GM19397 (cell line): ENCODE data around the gene FAM110A.
"Not testable (repeated sequence)": the region's sequence is repeated elsewhere in the genome, so short reads cannot be mapped to it uniquely, and the experiment has no call there.

Experiments
- ATAC-seq: cut with Tn5 transposase; IDR thresholded peaks from one replicate; pipeline ENCODE4 v1.9.1; 2021; ENCODE audit warnings: mild to moderate bottlenecking, moderate library complexity; ENCODE audit not compliant: unreplicated experiment

The FAM110A gene

GRCh38 chr20:833450-834150 is at the start of gene FAM110A:
TSS of gene FAM110A (plus strand) at chr20:833715. CDS start at chr20:844805, 11,090 bp downstream.
- peak; percentile 98 for ATAC-seq

DNA sequence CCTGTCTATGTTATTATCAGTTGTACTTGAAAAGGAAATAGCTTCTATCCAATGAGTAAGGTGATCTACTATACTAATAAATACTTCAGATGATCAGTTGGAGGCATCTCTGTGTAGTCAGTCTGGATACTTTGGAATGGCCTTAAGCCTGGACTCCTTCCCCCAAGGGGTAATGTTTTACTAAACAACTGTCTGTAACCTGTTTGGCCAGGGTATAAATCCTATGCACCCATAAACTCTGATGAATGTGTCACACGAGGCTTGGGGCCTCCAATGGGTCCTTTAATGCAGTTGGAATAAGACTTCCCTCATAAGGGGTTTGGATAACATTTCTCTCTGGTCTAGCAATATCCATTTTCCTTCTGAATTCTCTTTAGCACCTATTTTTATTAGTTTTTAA is 45.7 kb upstream of the FAM110A start:
- ATAC-seq, result no peak

- ATAC-seq, result no peak
These were observed 42.5 kb upstream of the FAM110A start for GRCh38 chr20:791056-791455.

DNA sequence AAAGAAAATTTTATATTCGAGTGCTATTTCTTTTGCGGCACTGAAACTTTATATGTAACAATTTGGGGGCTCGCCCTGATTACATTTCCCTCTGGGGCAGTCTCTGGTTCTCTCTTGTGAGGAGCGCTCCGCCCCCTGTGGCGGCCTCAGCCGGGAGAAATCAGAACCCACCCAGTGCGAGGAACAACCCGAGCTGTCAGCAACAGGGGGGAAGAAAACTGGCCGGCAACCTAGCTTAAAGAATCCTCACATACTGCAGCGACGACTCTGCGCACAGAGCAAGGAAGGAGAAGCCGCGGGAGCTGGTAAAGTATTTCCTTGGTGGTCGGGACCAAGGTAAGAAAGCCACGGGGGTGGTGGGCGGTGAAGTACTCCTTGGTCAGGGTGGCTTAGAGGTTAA is 41.3 kb upstream of the FAM110A start:
- no peak for ATAC-seq

DNA sequence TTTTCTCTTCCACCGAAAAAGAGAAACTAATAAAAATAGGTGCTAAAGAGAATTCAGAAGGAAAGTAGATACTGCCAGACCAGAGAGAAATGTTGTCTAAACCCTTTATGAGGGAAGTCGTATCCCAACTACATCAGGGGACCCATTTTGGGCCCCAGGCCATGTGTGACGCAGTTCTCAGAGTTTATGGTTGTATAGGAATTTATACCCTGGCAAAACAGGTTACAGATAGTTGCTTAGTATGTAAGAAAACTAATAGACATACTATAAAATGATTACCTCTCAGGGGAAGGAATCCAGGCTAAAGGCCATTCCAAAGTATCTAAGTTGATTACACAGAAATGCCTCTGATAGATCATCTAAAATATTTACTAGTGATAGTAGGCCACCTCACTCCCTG is 36.6 kb upstream of the FAM110A start:
- no peak for ATAC-seq

DNA sequence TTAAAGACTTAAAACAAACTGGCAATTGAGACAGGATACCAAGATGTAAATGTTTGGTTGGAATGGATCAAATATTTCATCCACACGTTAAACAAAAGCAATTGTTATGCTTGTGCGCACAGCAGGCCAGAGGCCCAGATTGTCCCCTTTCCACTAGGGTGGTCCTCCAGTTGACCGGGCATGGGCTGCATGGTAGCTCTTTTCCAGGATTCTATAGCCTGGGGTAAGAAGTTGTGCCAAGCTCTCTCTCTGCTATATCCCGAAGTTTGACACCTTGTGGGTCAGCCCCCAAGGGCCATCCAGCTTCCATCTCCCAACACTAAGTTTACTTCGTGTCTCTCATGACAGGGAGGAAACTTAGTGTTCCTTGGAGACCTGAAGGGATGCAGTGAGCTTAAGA is 34.8 kb upstream of the FAM110A start:
- not testable (repeated sequence) for ATAC-seq

DNA sequence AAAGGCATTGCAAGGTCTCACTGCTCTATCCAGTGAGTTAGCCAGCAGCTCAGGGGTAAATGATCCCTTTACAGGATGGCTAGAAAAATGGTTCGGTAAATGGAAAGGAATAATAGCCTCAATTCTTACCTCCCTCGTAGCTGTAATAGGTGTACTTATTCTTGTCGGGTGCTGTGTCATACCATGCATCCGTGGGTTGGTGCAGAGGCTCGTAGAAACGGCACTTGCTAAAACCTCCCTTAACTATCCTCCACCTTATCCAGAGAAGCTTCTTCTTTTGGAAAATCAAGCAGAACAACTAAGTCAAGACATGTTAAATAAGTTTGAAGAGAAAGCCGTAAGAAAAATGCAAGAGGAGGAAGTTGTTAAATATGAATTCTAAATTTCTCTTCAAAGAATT is 33.5 kb upstream of the FAM110A start:
- ATAC-seq, result not testable (repeated sequence)

DNA sequence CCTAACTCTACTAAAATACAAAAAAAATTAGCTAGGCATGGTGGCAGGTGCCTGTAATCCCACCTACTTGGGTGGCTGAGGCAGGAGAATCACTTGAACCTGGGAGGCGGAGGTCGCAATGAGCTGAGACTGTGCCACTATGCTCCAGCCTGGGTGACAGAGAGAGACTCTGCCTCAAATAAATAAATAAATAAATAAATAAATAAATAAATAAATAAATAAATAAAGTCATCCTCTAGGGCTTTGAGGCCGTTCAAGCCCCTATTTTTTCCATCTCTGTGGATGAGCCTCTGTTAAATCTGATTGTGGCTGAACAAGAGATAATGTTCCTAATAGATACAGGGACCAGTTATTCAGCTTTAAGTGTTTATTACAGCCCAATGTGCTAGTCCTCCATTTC is 31.8 kb upstream of the FAM110A start:
- ATAC-seq, result no peak

GRCh38 chr20:805713-806112 is 27.8 kb upstream of the FAM110A start:
- ATAC-seq, result no peak

DNA sequence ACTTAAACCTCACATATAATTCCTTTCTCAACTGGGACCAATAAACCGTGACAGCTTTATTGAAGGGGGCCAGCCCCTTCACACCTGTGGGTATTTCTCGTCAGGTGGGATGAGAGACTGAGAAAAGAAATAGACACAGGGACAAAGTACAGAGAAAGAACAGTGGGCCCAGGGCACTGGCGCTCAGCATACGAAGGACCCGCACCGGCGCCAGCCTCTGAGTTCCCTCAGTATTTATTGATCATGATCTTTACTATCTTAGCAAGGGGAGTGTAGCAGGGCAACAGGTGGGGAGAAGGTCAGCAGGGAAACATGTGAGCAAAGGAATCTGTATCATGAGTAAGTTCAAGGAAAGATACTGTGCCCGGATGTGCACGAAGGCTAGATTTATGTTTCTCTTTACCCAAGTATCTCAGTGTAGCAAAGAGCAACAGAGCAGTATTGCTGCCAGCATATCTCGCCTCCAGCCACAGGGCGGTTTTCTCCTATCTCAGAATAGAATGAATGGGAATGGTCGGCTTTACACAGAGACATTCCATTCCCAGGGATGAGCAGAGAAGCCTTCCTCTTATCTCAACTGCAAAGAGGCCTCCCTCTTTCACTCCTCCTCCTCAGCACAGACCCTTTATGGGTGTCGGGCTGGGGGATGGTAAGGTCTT is 21.6 kb upstream of the FAM110A start:
- ATAC-seq, result not testable (repeated sequence)

DNA sequence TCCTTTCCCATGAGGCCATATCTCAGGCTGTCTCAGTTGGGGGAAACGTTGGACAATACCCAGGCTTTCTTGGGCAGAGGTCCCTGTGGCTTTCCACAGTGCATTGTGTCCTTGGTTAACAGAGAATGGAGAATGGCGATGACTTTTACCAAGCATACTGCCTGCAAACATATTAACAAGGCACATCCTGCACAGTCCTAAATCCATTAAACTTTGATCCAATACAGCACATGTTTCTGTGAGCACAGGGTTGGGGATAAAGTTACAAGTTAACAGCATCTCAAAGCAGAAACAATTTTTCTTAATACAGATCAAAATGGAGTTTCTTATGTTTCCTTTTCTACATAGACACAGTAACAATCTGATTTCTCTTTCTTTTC is 21.1 kb upstream of the FAM110A start:
- not testable (repeated sequence) for ATAC-seq

DNA sequence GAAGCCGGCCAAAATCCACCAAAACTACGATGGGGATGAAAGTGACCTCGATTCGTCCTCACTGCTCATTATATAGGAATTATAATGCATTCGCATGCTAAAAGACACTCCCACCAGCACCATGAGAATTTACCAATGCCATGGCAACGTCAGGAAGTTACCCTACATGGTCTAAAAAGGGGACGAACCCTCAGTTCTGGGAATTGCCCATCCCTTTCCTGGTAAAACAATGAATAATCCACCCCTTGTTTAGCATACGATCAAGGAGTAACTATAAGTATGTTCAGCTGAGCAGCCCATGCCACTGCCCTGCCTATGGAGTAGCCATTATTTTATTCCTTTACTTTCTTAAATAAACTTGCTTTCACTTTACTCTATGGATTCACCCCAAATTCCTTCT is 20.1 kb upstream of the FAM110A start:
- no peak for ATAC-seq

DNA sequence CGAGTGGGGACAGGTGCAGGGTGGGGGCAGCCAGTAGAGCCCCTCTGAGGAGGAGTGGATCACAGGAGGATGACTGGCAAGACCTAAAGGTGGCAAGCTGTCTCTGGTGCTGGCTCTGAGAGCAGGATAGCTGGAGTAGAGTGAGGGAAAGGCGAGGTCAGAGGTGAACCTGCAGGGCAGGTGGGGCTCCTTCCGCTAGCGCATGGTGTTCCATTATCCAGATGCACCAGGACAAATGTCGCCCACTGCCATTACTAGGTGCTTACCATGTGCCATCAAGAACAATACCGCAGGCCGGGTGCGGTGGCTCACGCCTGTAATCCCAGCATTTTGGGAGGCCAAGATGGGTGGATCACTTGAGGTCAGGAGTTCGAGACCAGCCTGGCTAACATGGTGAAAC is 18.3 kb upstream of the FAM110A start:
- ATAC-seq, result no peak

GRCh38 chr20:815914-816606 is 17.5 kb upstream of the FAM110A start:
- no peak for ATAC-seq

- ATAC-seq, result no peak
These were observed 15.4 kb upstream of the FAM110A start for GRCh38 chr20:818001-818664.

- no peak for ATAC-seq
These were observed 13.7 kb upstream of the FAM110A start for GRCh38 chr20:819680-820322.

DNA sequence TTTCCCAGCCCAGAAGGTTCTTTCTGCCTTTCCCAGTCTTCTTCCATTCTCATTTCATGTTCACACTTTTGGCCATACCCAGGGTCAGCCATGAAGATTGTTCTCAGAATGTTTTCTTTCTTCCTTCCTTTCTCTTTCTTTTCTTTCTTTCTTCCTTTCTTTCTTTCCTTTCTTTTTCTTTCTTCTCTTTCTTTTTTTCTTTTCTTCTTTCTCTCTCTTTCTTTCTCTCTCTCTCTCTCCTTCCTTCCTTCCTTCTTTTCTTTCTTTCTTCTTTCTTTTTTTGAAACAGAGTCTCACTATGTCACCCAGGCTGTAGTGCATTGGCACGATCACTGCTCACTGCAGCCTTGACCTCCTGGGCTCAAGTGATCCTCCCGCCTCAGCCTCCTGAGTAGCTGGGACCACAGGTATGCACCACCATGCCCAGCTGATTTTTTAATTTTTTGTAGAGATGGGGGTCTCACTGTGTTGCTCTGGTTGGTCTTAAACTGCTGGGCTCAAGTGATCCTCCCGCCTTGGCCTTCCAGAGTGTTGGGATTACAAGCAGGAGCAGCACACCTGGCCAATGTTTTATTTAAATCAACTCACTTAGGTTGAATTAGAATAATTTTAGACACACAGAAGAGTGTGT is 13.1 kb upstream of the FAM110A start:
- ATAC-seq, result no peak

DNA sequence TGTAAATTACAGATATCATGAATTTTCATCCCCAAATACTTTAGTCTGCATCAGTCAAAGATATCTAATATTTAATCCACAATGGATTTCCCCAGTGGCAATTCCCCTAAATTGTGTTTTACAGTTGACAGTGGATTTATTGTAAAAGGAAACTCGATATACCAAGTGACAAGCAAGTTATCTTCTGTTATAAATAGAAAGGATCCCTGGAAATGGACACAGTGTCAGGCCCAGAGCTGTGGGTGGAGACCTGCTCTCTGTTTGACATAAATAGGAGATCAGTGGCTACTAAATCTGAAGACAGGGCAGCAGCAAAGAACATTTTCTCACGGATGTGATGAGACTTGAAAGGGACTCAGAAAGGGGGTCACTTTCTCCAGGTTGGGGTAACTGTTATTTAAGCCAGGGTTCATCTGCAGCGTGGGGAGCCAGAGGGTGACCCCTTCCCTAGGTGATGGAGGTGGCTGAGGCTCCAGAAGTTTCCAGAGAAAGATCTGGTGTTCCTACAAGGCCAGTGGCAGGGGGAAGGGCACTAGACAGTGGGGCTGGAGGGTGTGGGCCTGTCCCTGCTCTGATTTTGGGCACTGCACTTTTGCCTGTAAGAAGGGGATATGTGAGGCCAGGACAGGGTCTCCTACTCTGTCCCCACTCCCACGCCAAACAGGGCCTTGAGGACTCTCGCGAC is 12.3 kb upstream of the FAM110A start:
- no peak for ATAC-seq

- no peak for ATAC-seq
These were observed 11.8 kb upstream of the FAM110A start for GRCh38 chr20:821731-822065.
